Measurements from ENCODE around the gene CSRNP3. TPM values are rescaled to one million over a fixed set of nuclear protein-coding genes. Genes with fewer than 3 reads are reported as not detected.

CSRNP3 gene
- total RNA-seq, 1 experiment from 2014 or later = 0.41 TPM

DNA sequence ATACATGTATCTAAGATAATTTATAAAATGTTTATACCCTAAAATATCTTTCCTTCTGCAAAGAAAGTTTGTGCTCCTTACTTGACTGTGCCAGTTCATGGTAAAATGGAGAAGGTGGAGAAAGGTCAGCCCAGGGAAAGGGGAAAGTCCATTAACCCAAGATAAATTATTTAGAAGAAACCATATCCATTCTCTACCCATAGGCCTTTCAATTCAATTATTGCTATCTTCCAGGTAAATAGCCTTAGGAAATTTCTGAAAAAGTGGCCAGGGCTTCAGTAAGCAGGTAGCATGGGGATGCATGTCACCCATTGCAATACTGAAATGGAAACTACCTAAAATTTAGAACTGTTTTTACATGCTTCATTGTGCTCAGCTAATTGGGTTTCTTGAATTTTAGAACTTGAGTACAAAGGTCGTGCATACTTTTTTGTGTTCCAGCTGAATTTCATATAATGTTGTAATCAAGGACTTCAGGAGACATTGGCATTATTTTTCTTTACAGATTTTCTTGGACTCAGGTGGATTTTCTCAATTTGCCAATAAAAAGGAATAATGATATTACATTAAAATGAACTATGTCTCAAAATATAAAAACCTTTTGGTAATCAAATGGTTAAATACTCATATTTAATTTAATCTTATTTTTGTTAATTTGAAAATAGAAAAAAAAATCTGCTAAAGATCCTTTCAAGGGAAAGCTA lies 124.9 kb downstream of the CSRNP3 start:
- Histone ChIP-seq H3K27ac (no peak overlapping the region), H3K9me2 (ENCODE audit: insufficient read depth) (no peaks in the 10 kb centered on the region), H4K20me1 (ENCODE audit: insufficient read depth) (no peaks in the 10 kb centered on the region), H3K27me3 (ENCODE audit: insufficient read depth, low read depth) (no peaks in the 10 kb centered on the region), H3F3A (ENCODE audit: insufficient read depth, low read depth) (no peaks in the 10 kb centered on the region), H3K4me3 (no peak overlapping the region), H3K9me3 (ENCODE audit: insufficient read depth, low read depth) (no peaks in the 10 kb centered on the region), H3K4me1 (replicated peaks; ENCODE audit: insufficient read depth) (no peaks in the 10 kb centered on the region), H3K79me2 (ENCODE audit: low read depth) (no peaks in the 10 kb centered on the region), H3K4me2 (no peak overlapping the region), H2AFZ (no peak overlapping the region), H3K36me3 (ENCODE audit: low read depth) (no peaks in the 10 kb centered on the region)
- ChIA-PET POLR2A (ENCODE audit: unreplicated experiment) (no interaction called here), CTCF (no interaction called here)
- no TSS peak for BruUV-seq (replicated peaks)
- no peak for DNase-seq
- no peak for TF ChIP-seq EZH2 (IDR thresholded peaks at IDR 0.05; ENCODE audit: low read depth)
- intact Hi-C loops (cut with micrococcal nuclease; ENCODE audit: unreplicated experiment) = no loop called here

DNA sequence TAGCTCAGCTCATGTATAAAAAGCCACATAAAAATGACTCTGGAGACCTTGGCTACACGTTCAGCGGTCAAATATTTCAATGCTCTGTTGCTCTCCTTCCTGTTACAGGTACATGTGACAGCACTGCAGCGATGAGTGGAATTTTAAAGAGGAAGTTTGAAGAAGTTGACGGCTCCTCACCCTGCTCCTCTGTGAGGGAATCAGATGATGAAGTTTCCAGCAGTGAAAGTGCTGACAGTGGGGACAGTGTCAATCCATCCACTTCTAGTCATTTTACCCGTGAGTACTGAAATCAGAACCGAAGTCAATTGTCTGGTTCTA lies 125.4 kb downstream of the CSRNP3 start:
- Histone ChIP-seq H3K27ac (no peak overlapping the region), H3K79me2 (ENCODE audit: low read depth) (no peaks in the 10 kb centered on the region), H2AFZ (no peak overlapping the region), H3K27me3 (ENCODE audit: insufficient read depth, low read depth) (no peaks in the 10 kb centered on the region), H3F3A (ENCODE audit: insufficient read depth, low read depth) (no peaks in the 10 kb centered on the region), H4K20me1 (ENCODE audit: insufficient read depth) (no peaks in the 10 kb centered on the region), H3K9me2 (ENCODE audit: insufficient read depth) (no peaks in the 10 kb centered on the region), H3K4me3 (no peak overlapping the region), H3K4me2 (no peak overlapping the region), H3K4me1 (replicated peaks; ENCODE audit: insufficient read depth) (no peaks in the 10 kb centered on the region), H3K36me3 (ENCODE audit: low read depth) (no peaks in the 10 kb centered on the region), H3K9me3 (ENCODE audit: insufficient read depth, low read depth) (no peaks in the 10 kb centered on the region)
- BruUV-seq (replicated peaks) = no TSS peak
- ChIA-PET POLR2A (ENCODE audit: unreplicated experiment) (no interaction called here), CTCF (no interaction called here)
- intact Hi-C loops (cut with micrococcal nuclease; ENCODE audit: unreplicated experiment) = no loop called here
- no peak for DNase-seq
- no peak for TF ChIP-seq EZH2 (IDR thresholded peaks at IDR 0.05; ENCODE audit: low read depth)

DNA sequence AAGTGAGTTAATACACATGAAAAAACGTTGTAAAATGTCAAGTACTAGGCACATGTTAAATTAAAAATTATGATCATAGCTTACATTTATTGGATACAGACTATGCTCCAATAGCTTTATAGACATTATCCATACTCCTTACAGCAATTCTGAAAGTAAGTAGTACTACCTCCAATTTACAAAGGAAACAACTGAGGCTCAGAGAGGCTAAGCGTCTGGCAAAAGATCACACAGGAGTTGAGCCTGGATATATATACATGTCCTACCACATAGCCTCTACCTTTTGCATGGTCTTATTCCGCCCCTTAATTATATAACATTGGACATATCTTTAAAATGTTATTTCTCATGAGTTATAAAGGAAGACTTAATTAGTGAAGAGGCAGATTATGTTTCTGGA lies 127.3 kb downstream of the CSRNP3 start:
- no peak overlapping the region for H3K27ac ChIP-seq
- intact Hi-C loops (cut with micrococcal nuclease; ENCODE audit: unreplicated experiment) = no loop called here
- H4K20me1 ChIP-seq (ENCODE audit: insufficient read depth) = no peaks in the 10 kb centered on the region
- no peaks in the 10 kb centered on the region for H3K27me3 ChIP-seq (ENCODE audit: insufficient read depth, low read depth)
- H3F3A ChIP-seq (ENCODE audit: insufficient read depth, low read depth) = no peaks in the 10 kb centered on the region
- no peak overlapping the region for H3K4me2 ChIP-seq
- H3K79me2 ChIP-seq (ENCODE audit: low read depth) = no peaks in the 10 kb centered on the region
- BruUV-seq (replicated peaks) = no TSS peak
- POLR2A ChIA-PET (ENCODE audit: unreplicated experiment) = no interaction called here
- no peaks in the 10 kb centered on the region for H3K9me2 ChIP-seq (ENCODE audit: insufficient read depth)
- H3K4me3 ChIP-seq = no peak overlapping the region
- no peaks in the 10 kb centered on the region for H3K4me1 ChIP-seq (replicated peaks; ENCODE audit: insufficient read depth)
- no peak overlapping the region for H2AFZ ChIP-seq
- CTCF ChIA-PET = no interaction called here
- H3K36me3 ChIP-seq (ENCODE audit: low read depth) = no peaks in the 10 kb centered on the region
- DNase-seq = no peak
- no peak for TF ChIP-seq EZH2 (IDR thresholded peaks at IDR 0.05; ENCODE audit: low read depth)
- TF ChIP-seq, protein P1, sequence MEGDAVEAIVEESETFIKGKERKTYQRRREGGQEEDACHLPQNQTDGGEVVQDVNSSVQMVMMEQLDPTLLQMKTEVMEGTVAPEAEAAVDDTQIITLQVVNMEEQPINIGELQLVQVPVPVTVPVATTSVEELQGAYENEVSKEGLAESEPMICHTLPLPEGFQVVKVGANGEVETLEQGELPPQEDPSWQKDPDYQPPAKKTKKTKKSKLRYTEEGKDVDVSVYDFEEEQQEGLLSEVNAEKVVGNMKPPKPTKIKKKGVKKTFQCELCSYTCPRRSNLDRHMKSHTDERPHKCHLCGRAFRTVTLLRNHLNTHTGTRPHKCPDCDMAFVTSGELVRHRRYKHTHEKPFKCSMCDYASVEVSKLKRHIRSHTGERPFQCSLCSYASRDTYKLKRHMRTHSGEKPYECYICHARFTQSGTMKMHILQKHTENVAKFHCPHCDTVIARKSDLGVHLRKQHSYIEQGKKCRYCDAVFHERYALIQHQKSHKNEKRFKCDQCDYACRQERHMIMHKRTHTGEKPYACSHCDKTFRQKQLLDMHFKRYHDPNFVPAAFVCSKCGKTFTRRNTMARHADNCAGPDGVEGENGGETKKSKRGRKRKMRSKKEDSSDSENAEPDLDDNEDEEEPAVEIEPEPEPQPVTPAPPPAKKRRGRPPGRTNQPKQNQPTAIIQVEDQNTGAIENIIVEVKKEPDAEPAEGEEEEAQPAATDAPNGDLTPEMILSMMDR (conservative IDR thresholded peaks at IDR 0.05) = no peak
- H3K9me3 ChIP-seq (ENCODE audit: insufficient read depth, low read depth) = no peaks in the 10 kb centered on the region

DNA sequence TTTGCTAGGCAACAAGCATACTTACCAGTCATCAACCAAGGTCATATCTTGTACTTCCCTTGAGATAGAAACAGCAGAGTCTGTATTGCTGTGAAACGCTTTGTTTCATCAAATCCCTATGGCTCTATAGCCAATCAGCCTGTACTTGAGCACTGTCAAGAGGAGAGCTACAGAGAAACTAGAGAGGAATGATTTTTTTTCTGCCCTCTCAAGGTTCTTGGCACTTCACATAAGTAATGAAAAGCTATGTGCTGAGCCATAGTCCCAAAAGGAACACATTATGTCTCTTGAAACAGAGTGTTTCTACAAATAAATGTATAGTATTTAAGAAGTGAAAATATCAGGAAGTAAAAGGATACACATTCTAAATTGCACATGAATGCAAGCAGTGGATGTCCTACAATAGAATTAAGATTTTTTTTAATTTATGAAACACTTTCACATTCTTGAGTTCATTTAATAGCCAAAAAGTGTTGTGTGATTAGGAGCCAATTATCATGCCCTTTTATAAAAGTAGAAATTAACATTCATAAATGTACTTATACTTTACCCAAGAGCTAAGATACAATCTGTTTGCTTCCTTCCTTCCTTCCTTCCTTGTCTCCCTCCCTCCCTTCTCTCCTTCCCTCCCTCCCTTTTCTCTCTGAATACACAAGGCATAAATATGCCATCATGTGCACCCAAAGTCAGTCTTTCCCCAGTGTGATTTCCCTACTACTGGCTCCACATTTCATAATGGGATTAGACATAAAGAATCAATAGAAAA lies 131.8 kb downstream of the CSRNP3 start:
- Histone ChIP-seq H3K9me2 (ENCODE audit: insufficient read depth) (no peaks in the 10 kb centered on the region), H3K4me3 (no peak overlapping the region), H3K27ac (no peak overlapping the region), H3F3A (ENCODE audit: insufficient read depth, low read depth) (no peaks in the 10 kb centered on the region), H2AFZ (no peak overlapping the region), H3K4me2 (no peak overlapping the region), H4K20me1 (ENCODE audit: insufficient read depth) (no peaks in the 10 kb centered on the region), H3K79me2 (ENCODE audit: low read depth) (no peaks in the 10 kb centered on the region), H3K9me3 (ENCODE audit: insufficient read depth, low read depth) (no peaks in the 10 kb centered on the region), H3K36me3 (ENCODE audit: low read depth) (no peaks in the 10 kb centered on the region), H3K4me1 (replicated peaks; ENCODE audit: insufficient read depth) (no peaks in the 10 kb centered on the region), H3K27me3 (ENCODE audit: insufficient read depth, low read depth) (no peaks in the 10 kb centered on the region)
- CTCF ChIA-PET = no interaction called here
- intact Hi-C loops (cut with micrococcal nuclease; ENCODE audit: unreplicated experiment) = no loop called here
- POLR2A ChIA-PET (ENCODE audit: unreplicated experiment) = no interaction called here
- no peak for TF ChIP-seq EZH2 (IDR thresholded peaks at IDR 0.05; ENCODE audit: low read depth)
- TF ChIP-seq, protein P1 (conservative IDR thresholded peaks at IDR 0.05) = no peak
- BruUV-seq (replicated peaks) = no TSS peak
- DNase-seq = no peak
